Duodenal mucosa (tissue), 2 donors: ENCODE data around the gene IL6.

Experiments used
- H3K27ac ChIP-seq: one replicate; pipeline ENCODE4 v1.7.0; 2013; ENCODE audit warnings: low read depth, low read length
- H3K27me3 ChIP-seq, 2 donors: one replicate each; pipeline ENCODE4 v1.7.0; 2013; ENCODE audit warnings: low read length in 2 of 2, control low read depth in 1 of 2; ENCODE audit not compliant: insufficient read depth in 2 of 2, control insufficient read depth in 1 of 2
- H3K36me3 ChIP-seq, 2 donors: one replicate each; pipeline ENCODE4 v1.7.0; 2013; ENCODE audit warnings: low read length in 2 of 2, control low read depth in 1 of 2; ENCODE audit not compliant: insufficient read depth in 2 of 2, control insufficient read depth in 1 of 2
- H3K4me1 ChIP-seq, 2 donors: one replicate each; pipeline ENCODE4 v1.7.0; 2013; ENCODE audit warnings: low read length in 2 of 2, control low read depth in 1 of 2; ENCODE audit not compliant: insufficient read depth in 2 of 2, control insufficient read depth in 1 of 2
- H3K4me3 ChIP-seq, 2 donors: one replicate each; pipeline ENCODE4 v1.7.0; 2013; ENCODE audit warnings: low read length in 2 of 2, low read depth in 1 of 2
- H3K9ac ChIP-seq, 2 donors: one replicate each; pipeline ENCODE4 v1.7.0; 2013; ENCODE audit warnings: low read length in 2 of 2, low read depth in 1 of 2
- H3K9me3 ChIP-seq, 2 donors: one replicate each; pipeline ENCODE4 v1.7.0; 2013; ENCODE audit warnings: low read length in 2 of 2, control low read depth in 1 of 2; ENCODE audit not compliant: control insufficient read depth in 1 of 2

Gene IL6

DNA sequence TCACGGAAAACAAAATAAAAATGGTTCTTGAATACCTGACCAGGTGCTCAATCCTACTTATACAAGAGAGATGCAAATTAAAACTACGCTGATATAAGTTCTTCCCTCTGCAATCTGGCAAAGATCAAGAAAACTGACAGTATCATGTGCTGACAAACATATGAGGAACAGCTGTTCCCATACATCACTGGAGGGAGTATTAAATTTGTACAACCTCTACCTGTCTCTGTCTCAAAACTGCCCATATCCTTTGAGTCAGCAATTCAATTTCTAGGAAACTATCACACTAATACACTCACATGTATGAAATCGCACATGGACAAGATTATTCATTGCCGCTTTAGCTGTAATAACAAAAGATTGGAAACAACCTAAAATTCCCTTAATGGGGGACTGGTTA lies 11.0 kb upstream of the IL6 start:
- Histone ChIP-seq H3K27ac (no peak overlapping the region), H3K4me1 (no peaks in the 10 kb centered on the region), H3K9ac (no peak overlapping the region), H3K27me3 (no peaks in the 10 kb centered on the region), H3K36me3 (no peaks in the 10 kb centered on the region), H3K9me3 (no peaks in the 10 kb centered on the region), H3K4me3 (no peak overlapping the region)

- H3K36me3 ChIP-seq = no peaks in the 10 kb centered on the region
- H3K4me1 ChIP-seq = no peaks in the 10 kb centered on the region
- H3K27me3 ChIP-seq = no peaks in the 10 kb centered on the region
- H3K4me3 ChIP-seq = no peak overlapping the region
- H3K9ac ChIP-seq = no peak overlapping the region
- H3K27ac ChIP-seq = no peak overlapping the region
- no peaks in the 10 kb centered on the region for H3K9me3 ChIP-seq
Measured at GRCh38 chr7:22717760-22718159, 9.2 kb upstream of the IL6 start.

GRCh38 chr7:22718200-22718711 lies 8.7 kb upstream of the IL6 start:
- H3K9ac ChIP-seq = no peak overlapping the region
- no peak overlapping the region for H3K27ac ChIP-seq
- H3K4me1 ChIP-seq = peaks cover 0 to 4% of the 10 kb centered on the region in 2 donors
- no peaks in the 10 kb centered on the region for H3K9me3 ChIP-seq
- H3K27me3 ChIP-seq = no peaks in the 10 kb centered on the region
- H3K36me3 ChIP-seq = no peaks in the 10 kb centered on the region
- H3K4me3 ChIP-seq = no peak overlapping the region

DNA sequence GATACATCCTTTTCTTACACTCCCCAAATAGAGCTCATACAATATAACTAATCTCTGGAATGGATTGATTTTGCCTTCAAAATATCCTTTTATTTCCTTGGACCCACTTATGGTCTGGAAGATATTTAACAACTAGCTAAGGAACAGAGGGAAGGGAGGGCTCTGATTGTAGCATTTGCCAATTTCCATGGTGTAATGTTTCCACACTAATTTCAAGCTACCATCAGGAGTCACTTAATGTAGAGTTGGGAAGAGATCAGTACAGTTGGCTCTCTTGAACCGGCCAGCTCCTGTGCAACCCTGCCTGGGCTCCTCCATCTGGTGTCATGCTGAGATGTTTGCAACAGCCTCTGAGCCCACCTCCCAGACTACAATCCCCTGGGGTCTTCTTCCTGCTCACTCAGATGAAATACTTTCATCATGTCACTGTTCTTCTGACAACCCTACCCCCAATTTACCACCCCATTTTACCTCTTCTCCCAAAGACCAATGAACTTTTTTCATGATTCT lies 8.0 kb upstream of the IL6 start:
- Histone ChIP-seq H3K4me1 (peaks cover 0 to 7% of the 10 kb centered on the region in 2 donors), H3K9me3 (no peaks in the 10 kb centered on the region), H3K36me3 (no peaks in the 10 kb centered on the region), H3K27me3 (no peaks in the 10 kb centered on the region), H3K27ac (no peak overlapping the region), H3K4me3 (no peak overlapping the region), H3K9ac (no peak overlapping the region)

DNA sequence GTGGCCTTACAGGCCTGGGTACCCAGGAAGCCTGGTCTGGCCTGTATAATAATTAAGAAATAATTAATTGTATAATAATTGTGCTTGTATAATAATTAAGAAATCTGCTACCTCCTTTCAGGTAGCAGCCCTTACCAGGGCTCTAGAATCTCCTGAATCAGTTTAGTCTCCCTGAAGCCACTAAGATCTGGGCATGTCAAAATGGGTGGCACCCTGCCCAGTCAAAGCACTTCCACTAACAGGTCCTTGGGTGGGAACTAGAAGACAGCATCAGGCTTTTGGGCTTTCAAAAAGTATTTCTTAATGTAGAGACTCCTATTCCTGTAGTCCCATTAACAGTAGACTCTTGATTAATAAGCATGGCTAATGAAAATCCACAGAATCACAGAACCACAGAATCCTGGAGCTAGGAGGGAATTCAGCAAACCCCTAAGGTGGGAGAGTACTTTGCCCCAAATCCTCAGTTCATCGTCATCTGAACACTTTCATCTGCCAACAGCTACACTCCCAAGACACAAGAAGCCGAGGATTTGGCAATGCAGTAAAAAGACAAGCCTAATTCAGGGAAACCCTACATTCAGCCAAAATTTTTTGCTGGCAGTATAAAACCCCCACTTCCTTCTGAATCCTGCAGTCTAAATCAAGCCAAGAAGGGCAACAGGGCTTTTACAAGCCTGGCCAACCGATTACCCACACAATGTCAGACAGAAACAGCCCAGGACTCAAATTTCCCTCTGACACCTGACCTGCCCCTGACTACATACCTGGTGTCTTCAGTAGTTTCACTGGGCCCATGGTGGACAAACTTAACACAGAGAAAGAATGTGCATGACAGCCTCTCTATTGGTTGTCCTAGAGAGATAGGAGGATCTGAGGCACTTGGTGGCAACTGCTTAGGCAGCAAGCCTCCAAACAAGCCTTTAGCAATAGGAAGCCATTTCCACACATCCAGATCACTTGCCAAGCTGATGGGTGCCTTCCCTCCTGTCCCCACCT lies 5.9 kb upstream of the IL6 start:
- Histone ChIP-seq H3K9me3 (no peaks in the 10 kb centered on the region), H3K27me3 (no peaks in the 10 kb centered on the region), H3K36me3 (no peaks in the 10 kb centered on the region), H3K27ac (no peak overlapping the region), H3K4me1 (peaks cover 0 to 15% of the 10 kb centered on the region in 2 donors), H3K9ac (no peak overlapping the region), H3K4me3 (no peak overlapping the region)

GRCh38 chr7:22722536-22723180 lies 4.3 kb upstream of the IL6 start:
- H3K9me3 ChIP-seq = no peaks in the 10 kb centered on the region
- peaks cover 0 to 19% of the 10 kb centered on the region in 2 donors for H3K4me1 ChIP-seq
- H3K4me3 ChIP-seq = no peak overlapping the region
- peaks cover 0 to 7% of the 10 kb centered on the region in 2 donors for H3K27me3 ChIP-seq
- H3K27ac ChIP-seq = no peak overlapping the region
- no peak overlapping the region for H3K9ac ChIP-seq
- no peaks in the 10 kb centered on the region for H3K36me3 ChIP-seq

DNA sequence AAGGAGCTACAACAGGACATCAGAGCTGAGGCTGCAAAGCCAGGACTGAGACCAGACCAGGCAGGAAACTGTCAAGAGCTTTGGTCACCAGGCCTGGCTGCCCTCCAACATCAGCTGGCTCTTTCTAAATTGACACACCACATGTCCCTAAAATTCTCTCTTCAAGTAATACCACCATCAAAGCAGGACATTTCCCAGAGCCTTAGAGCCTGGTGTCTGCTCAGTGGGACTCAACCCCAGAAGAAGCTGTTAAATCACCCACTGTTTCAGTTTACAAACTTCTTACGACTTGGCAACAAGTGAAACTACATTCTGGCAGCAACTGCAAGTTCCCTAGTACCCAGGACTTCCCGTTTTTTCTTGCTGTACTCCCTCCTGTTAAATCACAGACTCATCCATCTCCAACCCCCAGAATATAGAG lies 3.8 kb upstream of the IL6 start:
- Histone ChIP-seq H3K4me1 (peaks cover 0 to 19% of the 10 kb centered on the region in 2 donors), H3K9me3 (no peaks in the 10 kb centered on the region), H3K36me3 (no peaks in the 10 kb centered on the region), H3K27ac (no peak overlapping the region), H3K27me3 (peaks cover 0 to 7% of the 10 kb centered on the region in 2 donors), H3K9ac (no peak overlapping the region), H3K4me3 (no peak overlapping the region)

GRCh38 chr7:22723637-22724036 lies 3.4 kb upstream of the IL6 start:
- Histone ChIP-seq H3K9me3 (no peaks in the 10 kb centered on the region), H3K27ac (no peak overlapping the region), H3K4me1 (peaks cover 0 to 19% of the 10 kb centered on the region in 2 donors), H3K36me3 (no peaks in the 10 kb centered on the region), H3K27me3 (peaks cover 0 to 7% of the 10 kb centered on the region in 2 donors), H3K9ac (no peak overlapping the region), H3K4me3 (no peak overlapping the region)

DNA sequence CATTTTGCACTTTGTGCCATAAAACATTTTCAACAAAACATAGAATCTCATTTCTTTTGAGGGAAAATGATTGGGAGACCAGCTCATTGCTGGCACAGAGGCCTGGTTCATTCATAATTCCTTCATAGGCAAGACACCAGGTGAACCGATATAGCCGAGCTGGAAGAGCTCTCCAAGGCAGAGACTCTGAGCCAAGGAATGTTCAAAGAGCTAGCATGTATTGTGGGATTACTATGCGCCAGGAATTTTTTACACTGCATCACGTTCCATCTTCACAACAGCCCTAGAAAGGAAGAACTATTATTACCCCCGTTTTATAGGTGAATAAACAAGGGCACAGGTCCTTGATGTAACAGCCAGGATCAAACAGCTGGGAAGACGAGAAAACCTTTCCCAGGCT lies 2.1 kb upstream of the IL6 start:
- peaks cover 0 to 19% of the 10 kb centered on the region in 2 donors for H3K4me1 ChIP-seq
- H3K36me3 ChIP-seq = no peaks in the 10 kb centered on the region
- H3K9me3 ChIP-seq = no peaks in the 10 kb centered on the region
- H3K4me3 ChIP-seq = no peak overlapping the region
- H3K27ac ChIP-seq = no peak overlapping the region
- H3K9ac ChIP-seq = no peak overlapping the region
- peaks cover 0 to 7% of the 10 kb centered on the region in 2 donors for H3K27me3 ChIP-seq

- Histone ChIP-seq H3K9me3 (no peaks in the 10 kb centered on the region), H3K27ac (no peak overlapping the region), H3K27me3 (peaks cover 0 to 7% of the 10 kb centered on the region in 2 donors), H3K36me3 (no peaks in the 10 kb centered on the region), H3K4me1 (peaks cover 0 to 19% of the 10 kb centered on the region in 2 donors), H3K9ac (no peak overlapping the region), H3K4me3 (peak overlapping the region in 1 of 2 donors; percentile 35)
Measured at GRCh38 chr7:22725585-22725984, 1.4 kb upstream of the IL6 start.
